Activated naive CD4-positive, alpha-beta T cell treated with anti-CD3 and anti-CD28 coated beads, Interleukin-2, amount 50 U/mL, for 24 hours (primary cell): ENCODE results near the gene PRKAR1B.

ENCODE experiments used
- H3K27ac Mint-ChIP-seq: one replicate; pipeline ENCODE4 v1.8.0; 2021; ENCODE audit warnings: mild to moderate bottlenecking, mixed read lengths
- H3K27me3 Mint-ChIP-seq: one replicate; pipeline ENCODE4 v1.8.0; 2021; ENCODE audit warnings: mixed read lengths
- H3K36me3 Mint-ChIP-seq: one replicate; pipeline ENCODE4 v1.8.0; 2021; ENCODE audit warnings: mixed read lengths
- H3K4me1 Mint-ChIP-seq: one replicate; pipeline ENCODE4 v1.8.0; 2021; ENCODE audit warnings: mixed read lengths
- H3K4me3 Mint-ChIP-seq: one replicate; pipeline ENCODE4 v1.8.0; 2021; ENCODE audit warnings: mild to moderate bottlenecking, mixed read lengths
- H3K9me3 Mint-ChIP-seq: one replicate; pipeline ENCODE4 v1.8.0; 2021; ENCODE audit warnings: mixed read lengths

The PRKAR1B gene

DNA sequence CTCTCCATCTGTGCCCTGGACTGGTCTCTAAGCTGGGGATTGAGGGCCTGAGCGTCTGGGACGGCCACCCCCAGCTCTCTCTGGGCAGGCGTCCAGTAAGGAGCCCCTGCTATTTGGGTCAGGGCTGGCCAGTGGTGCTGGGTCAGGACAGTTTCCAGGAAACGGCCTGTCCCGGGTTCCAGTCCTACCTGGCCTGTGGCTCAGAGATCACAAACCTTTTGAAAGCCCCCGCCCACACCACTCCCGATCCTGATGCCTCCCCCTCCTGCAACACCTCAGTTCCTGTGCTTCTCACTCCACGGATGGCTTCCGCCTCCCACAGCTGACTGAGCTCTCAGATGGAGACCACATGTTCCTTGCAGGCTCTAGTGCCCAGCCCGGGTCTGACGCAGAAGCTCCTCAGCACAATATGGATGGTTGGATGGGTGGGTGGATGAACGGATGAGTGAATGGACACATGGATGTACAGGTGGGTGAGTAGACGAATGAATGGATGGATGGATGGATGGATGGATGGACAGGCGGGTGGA is 115.7 kb downstream of the PRKAR1B start:
- Mint-ChIP-seq H3K4me3 (no peak overlapping the region), H3K36me3 (peaks cover 11% of the 10 kb centered on the region), H3K27ac (peak overlapping the region; percentile 71), H3K4me1 (peaks cover 57% of the 10 kb centered on the region), H3K27me3 (no peaks in the 10 kb centered on the region), H3K9me3 (no peaks in the 10 kb centered on the region)

- H3K9me3 Mint-ChIP-seq: no peaks in the 10 kb centered on the region
- peaks cover 16% of the 10 kb centered on the region for H3K36me3 Mint-ChIP-seq
Observed at GRCh38 chr7:610531-611280, 116.4 kb downstream of the PRKAR1B start.

GRCh38 chr7:610141-610530 is 116.9 kb downstream of the PRKAR1B start:
- Mint-ChIP-seq H3K27ac (peak overlapping the region; percentile 71), H3K9me3 (no peaks in the 10 kb centered on the region), H3K36me3 (peaks cover 18% of the 10 kb centered on the region), H3K27me3 (no peaks in the 10 kb centered on the region), H3K4me1 (peaks cover 50% of the 10 kb centered on the region), H3K4me3 (no peak overlapping the region)

More at GRCh38 chr7:610531-611280, 116.4 kb downstream of the PRKAR1B start:
- Mint-ChIP-seq H3K27ac (peak overlapping the region; percentile 71), H3K4me1 (peaks cover 52% of the 10 kb centered on the region), H3K4me3 (no peak overlapping the region), H3K27me3 (no peaks in the 10 kb centered on the region)

DNA sequence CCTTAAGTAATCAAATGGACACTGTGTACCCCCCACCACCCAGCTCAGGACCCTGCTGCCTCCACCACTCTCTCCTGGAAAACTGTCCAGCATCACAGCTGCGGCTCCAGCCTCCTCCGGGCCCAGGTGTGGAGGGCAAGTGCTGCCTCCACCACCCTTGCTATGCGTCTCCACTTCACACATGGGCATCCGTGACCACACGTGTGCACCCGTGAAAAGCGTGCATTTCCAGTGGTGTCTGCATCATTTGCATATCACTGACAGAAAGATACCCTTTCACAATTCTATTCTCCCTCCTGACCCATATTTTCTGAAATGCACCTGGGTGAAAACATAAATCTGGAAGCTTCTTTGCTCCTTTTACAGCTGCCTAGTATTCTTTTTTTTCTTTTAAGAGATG is 117.7 kb downstream of the PRKAR1B start:
- Mint-ChIP-seq H3K27me3 (no peaks in the 10 kb centered on the region), H3K4me3 (peak overlapping the region; percentile 3), H3K27ac (no peak overlapping the region), H3K9me3 (no peaks in the 10 kb centered on the region), H3K4me1 (peaks cover 52% of the 10 kb centered on the region), H3K36me3 (peaks cover 24% of the 10 kb centered on the region)

DNA sequence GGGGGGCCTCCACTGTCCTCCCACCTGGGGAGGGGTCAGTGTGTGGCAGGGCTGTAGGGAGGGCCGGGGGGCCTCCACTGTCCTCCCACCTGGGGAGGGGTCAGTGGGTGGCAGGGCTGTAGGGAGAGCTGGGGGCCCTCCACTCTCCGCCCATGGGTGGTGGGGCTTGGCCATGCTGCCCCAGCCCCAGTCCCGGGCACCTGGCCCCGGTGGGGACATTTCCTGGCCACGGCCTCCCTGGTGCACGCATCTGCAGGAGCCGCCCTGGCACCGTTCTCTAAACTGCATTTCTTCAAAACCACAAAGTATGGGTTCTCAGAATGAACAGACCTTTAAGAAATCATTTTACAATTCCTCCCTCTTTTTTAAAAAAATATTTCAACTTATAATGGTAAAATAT is 118.1 kb downstream of the PRKAR1B start:
- peaks cover 26% of the 10 kb centered on the region for H3K36me3 Mint-ChIP-seq
- H3K9me3 Mint-ChIP-seq: no peaks in the 10 kb centered on the region
- no peak overlapping the region for H3K4me3 Mint-ChIP-seq
- no peak overlapping the region for H3K27ac Mint-ChIP-seq
- peaks cover 56% of the 10 kb centered on the region for H3K4me1 Mint-ChIP-seq
- H3K27me3 Mint-ChIP-seq: no peaks in the 10 kb centered on the region

DNA sequence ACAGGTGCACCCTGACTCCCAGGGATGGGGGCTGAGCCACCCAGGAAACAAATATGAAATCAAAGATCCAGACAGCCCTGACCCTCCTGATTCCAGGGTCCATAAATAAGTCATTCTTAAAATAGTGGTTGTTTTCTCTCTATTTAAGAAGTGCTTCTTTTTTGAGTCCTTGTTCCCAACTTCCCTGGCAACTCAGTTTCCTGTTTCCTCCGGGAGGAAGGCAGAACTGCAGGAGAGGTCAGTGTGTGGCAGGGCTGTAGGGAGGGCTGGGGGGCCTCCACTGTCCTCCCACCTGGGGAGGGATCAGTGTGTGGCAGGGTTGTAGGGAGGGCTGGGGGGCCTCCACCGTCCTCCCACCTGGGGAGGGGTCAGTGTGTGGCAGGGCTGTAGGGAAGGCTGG is 118.7 kb downstream of the PRKAR1B start:
- no peaks in the 10 kb centered on the region for H3K9me3 Mint-ChIP-seq

DNA sequence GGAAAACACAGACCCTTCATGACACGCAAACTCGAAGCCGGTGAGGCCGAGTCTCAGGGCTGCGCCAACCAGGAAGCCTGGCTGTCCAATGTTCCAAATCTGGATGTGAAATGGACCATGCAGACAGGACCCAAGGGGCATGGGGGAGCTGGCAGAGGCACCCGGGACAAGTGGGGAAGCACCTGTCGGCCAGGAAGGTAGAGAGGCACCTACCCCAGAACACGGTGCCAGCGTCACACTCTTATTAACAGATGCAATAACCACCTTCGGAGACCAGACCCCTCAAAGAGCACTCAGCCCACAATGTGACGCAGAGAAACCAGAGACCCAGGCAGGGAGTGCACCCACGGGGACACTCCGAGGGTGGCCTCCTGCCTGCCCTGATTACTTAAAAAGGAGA is 119.1 kb downstream of the PRKAR1B start:
- Mint-ChIP-seq H3K27me3 (no peaks in the 10 kb centered on the region), H3K36me3 (peaks cover 30% of the 10 kb centered on the region), H3K4me1 (peaks cover 63% of the 10 kb centered on the region), H3K4me3 (no peak overlapping the region), H3K9me3 (peaks cover 2% of the 10 kb centered on the region), H3K27ac (peak overlapping the region; percentile 46)

More for the DNA sequence above, 118.7 kb downstream of the PRKAR1B start:
- no peak overlapping the region for H3K4me3 Mint-ChIP-seq
- peaks cover 26% of the 10 kb centered on the region for H3K36me3 Mint-ChIP-seq
- peak overlapping the region; percentile 46 for H3K27ac Mint-ChIP-seq
- peaks cover 59% of the 10 kb centered on the region for H3K4me1 Mint-ChIP-seq
- no peaks in the 10 kb centered on the region for H3K27me3 Mint-ChIP-seq

- Mint-ChIP-seq H3K27ac (peak overlapping the region; percentile 100), H3K4me1 (peaks cover 64% of the 10 kb centered on the region), H3K36me3 (peaks cover 27% of the 10 kb centered on the region), H3K27me3 (no peaks in the 10 kb centered on the region), H3K9me3 (peaks cover 4% of the 10 kb centered on the region), H3K4me3 (peak overlapping the region; percentile 36)
Observed at GRCh38 chr7:605661-606450, 121.2 kb downstream of the PRKAR1B start.

DNA sequence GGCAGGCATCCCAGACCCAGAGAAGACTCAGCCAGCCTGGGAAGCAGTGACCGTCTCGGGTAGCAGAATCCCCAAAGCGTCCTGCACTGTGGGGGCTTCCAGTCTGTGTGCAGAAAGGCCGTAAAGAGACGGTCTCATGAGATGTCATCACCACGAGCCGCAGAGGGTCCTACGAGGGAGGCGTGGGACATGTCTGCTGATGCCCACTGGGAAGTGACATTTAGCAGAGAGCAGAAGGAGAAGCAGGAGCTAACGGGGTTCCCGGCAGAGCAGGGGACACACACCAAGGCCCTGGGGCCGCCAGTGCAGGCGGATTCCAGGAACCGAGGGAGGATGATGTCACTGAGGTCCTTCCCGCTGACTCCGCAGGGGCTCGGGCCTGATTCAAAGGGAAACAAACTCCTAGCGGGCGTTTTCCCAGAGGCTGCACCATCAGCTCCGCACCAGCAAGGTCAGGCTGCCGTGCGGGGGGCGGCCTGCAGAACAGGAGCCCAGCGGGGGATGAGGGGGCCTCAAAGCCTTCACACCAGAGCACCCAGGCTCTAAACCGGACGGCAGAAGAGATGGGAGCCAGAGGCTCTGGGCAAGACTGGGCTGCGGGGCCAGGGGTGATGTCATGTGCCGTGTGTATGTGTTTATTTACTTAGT is 122.1 kb downstream of the PRKAR1B start:
- peak overlapping the region; percentile 100 for H3K27ac Mint-ChIP-seq
- no peaks in the 10 kb centered on the region for H3K27me3 Mint-ChIP-seq
- H3K36me3 Mint-ChIP-seq: peaks cover 24% of the 10 kb centered on the region
- H3K9me3 Mint-ChIP-seq: peaks cover 4% of the 10 kb centered on the region
- H3K4me1 Mint-ChIP-seq: peaks cover 64% of the 10 kb centered on the region
- peak overlapping the region; percentile 95 for H3K4me3 Mint-ChIP-seq

DNA sequence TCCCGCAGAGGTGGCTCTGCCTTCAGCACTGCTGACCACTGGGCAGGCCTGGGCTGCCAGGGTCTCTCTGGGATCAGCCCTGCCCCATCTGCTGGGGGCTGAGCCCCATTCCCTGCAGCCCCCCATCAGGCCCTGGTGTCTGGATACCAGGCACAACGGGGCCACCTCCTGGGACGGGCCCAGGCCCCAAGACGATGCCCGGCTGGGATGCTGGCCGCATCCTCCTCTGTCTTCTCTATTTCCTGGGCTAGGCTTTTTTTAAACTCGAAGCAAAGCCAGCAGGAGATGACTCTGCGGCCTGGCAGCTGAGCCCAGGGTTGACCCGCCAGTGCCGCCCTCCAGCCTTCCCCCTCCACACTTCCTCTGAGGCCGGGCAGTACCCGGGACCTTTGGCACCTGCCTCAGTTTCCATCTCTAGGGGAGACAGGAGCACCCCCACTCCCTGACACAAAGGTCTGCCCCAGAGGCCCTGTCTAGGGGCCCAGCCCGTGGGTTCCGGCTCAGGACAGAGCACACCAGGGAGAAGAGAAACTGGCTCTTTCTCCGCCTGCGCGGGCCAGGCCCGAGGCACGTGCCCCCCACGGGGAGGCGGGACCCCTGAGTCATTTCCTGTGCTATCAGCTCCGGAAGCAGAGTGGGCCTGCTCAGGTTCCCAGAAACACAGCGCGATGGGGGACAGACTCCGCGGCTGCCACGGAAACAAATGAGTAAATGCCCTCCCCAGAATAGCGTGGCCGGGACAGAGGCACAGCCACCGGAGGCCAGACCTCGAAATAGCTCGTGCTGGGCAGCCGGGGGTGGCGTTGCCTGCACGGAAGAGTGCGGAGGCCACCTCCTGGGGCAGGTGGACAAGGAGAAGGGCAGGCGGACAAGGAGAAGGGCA is 122.8 kb downstream of the PRKAR1B start:
- peak overlapping the region; percentile 100 for H3K27ac Mint-ChIP-seq
- H3K4me1 Mint-ChIP-seq: peaks cover 60% of the 10 kb centered on the region
- H3K4me3 Mint-ChIP-seq: peak overlapping the region; percentile 95
- peaks cover 24% of the 10 kb centered on the region for H3K36me3 Mint-ChIP-seq
- H3K27me3 Mint-ChIP-seq: no peaks in the 10 kb centered on the region
- H3K9me3 Mint-ChIP-seq: peaks cover 4% of the 10 kb centered on the region

GRCh38 chr7:603152-603951 is 123.7 kb downstream of the PRKAR1B start:
- Mint-ChIP-seq H3K27ac (peak overlapping the region; percentile 100), H3K9me3 (peaks cover 4% of the 10 kb centered on the region), H3K36me3 (peaks cover 24% of the 10 kb centered on the region), H3K27me3 (no peaks in the 10 kb centered on the region), H3K4me3 (peak overlapping the region; percentile 76), H3K4me1 (peaks cover 55% of the 10 kb centered on the region)

- Mint-ChIP-seq H3K4me3 (peak overlapping the region; percentile 76), H3K36me3 (peaks cover 24% of the 10 kb centered on the region), H3K27me3 (no peaks in the 10 kb centered on the region), H3K4me1 (peaks cover 50% of the 10 kb centered on the region), H3K27ac (peak overlapping the region; percentile 100), H3K9me3 (peaks cover 4% of the 10 kb centered on the region)
Observed at GRCh38 chr7:602341-603141, 124.5 kb downstream of the PRKAR1B start.

- H3K27ac Mint-ChIP-seq: peak overlapping the region; percentile 97
Observed at GRCh38 chr7:601595-602340, 125.3 kb downstream of the PRKAR1B start.

More at GRCh38 chr7:601595-602340, 125.3 kb downstream of the PRKAR1B start:
- Mint-ChIP-seq H3K4me1 (peaks cover 55% of the 10 kb centered on the region), H3K36me3 (peaks cover 27% of the 10 kb centered on the region), H3K4me3 (peak overlapping the region; percentile 55), H3K27me3 (no peaks in the 10 kb centered on the region), H3K9me3 (peaks cover 4% of the 10 kb centered on the region)
